ENCODE data around the gene RASD1. TPM values are rescaled to one million over a fixed set of nuclear protein-coding genes. Genes with fewer than 3 reads are reported as not detected.

Gene RASD1
- total RNA-seq, 1 experiment from 2014 or later: 0.30 TPM

DNA sequence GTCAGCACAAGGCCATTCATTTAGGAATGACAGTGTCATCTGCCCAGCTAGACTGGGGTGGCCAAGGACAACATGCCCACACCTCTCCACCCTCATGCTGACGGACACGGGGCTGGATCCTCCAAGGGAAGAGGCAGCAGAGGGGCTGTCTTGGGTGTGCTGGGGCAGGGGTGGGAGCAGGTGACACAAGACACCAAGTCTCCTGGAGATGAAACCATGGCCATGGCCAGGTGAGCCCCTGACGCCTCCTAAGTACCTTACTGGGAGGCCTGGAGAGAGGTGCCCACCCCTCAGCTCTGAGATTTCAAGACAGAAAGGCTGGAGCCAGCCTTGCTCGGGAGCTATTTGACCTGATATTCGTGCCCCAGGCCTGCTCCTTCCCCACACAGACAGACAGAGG lies 9.0 kb upstream of the RASD1 start:
- RAD21 ChIA-PET (ENCODE audit: low non-redundant PET in 1 of 2, low total read pairs in 2 of 2, uncharacterized antibody in 2 of 2, unreplicated experiment in 2 of 2): no interaction called here
- Histone ChIP-seq H3K4me2 (ENCODE audit: low read length) (no peak overlapping the region), H3K4me1 (ENCODE audit: control insufficient read depth in 1 of 2, insufficient read depth in 2 of 2, low read length in 2 of 2) (peaks cover 0 to 4% of the 10 kb centered on the region in 2 experiments; a peak in 2 of 4 replicates), H3K9ac (ENCODE audit: low read length) (no peak overlapping the region), H3K27me3 (ENCODE audit: insufficient read depth, low read length) (no peaks in the 10 kb centered on the region), H3K9me2 (ENCODE audit: insufficient read depth) (no peaks in the 10 kb centered on the region), H3K27ac (ENCODE audit: low read depth, low read length) (no peak overlapping the region), H3K79me2 (ENCODE audit: insufficient read depth, low read length) (no peaks in the 10 kb centered on the region), H4K20me1 (ENCODE audit: insufficient read depth) (no peaks in the 10 kb centered on the region), H3K9me3 (ENCODE audit: control insufficient read depth in 1 of 2, insufficient read depth in 1 of 2, low read depth in 1 of 2, low read length in 2 of 2) (no peaks in the 10 kb centered on the region), H3K36me3 (ENCODE audit: control insufficient read depth in 1 of 2, insufficient read depth in 2 of 2, low read length in 2 of 2) (no peaks in the 10 kb centered on the region), H3K4me3 (replicated peaks in 1 of 2; ENCODE audit: low read depth in 1 of 2, low read length in 2 of 2) (no peak overlapping the region), H2AFZ (ENCODE audit: low read depth, low read length, poor library complexity, severe bottlenecking) (no peak overlapping the region)
- POLR2A ChIA-PET: no interaction called here
- TF ChIP-seq POLR2A (IDR thresholded peaks at IDR 0.05; ENCODE audit: borderline replicate concordance, extremely low read depth, insufficient read depth, insufficient read length) (no peak), POLR2AphosphoS5 (IDR thresholded peaks at IDR 0.05; ENCODE audit: low read depth, low read length) (no peak), EZH2 (IDR thresholded peaks at IDR 0.05) (no peak), CBX3 (IDR thresholded peaks at IDR 0.05; ENCODE audit: low read depth) (no peak), JUND (IDR thresholded peaks at IDR 0.05) (no peak), ELF1 (IDR thresholded peaks at IDR 0.05; ENCODE audit: borderline replicate concordance, low read depth) (no peak), RAD21 (IDR thresholded peaks at IDR 0.05; ENCODE audit: low read depth) (no peak), SRF (IDR thresholded peaks at IDR 0.05; ENCODE audit: low read depth) (no peak)
- CTCF ChIA-PET: interaction anchor here (3.3 kb wide), 1 partner anchor 9 kb away, joined by 14 read pairs; the partner anchor contains the start of gene RASD1
- intact Hi-C loops (cut with micrococcal nuclease): no loop called here
- BruUV-seq (replicated peaks): no TSS peak
- ATAC-seq (no peak), DNase-seq (ENCODE audit: low read depth, low spot score) (no peak)

DNA sequence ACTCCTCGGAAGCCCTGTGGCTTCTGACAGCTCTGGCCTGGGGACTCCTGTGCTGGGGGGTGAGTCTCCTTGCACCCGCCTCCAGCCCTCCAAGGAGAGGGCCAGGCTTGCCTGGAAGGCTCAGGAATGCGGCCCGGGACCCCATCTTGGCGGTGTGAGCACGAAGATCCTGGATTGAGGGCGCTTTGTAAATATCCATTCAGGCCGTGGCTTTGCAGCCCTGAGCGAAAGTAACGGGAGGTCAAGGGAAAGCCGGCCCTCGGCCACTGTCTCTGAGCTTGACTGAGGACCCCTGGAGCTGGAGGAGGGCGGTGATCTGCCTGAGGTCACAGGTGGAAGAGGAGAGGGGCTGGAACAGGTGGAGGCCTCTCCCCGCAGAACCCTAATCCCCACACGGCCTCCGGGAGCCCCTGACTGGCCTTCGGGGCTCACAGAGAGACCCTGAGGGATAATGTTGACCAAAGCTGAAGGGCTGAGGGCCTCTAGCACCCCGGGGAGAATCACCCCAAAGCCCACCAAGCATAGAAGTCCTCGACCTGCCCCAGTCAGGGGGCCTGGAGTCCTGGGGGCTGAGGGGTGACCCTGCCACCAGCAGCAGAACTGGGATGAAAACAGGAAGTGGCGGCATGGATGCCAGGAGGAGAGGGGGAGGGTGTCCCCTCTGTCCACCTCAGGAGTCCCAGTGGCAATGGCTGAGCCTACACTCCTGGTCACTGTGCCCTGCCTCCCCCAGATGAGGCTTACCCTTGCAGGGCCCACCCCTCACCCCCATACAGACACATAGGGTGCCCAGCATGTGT lies 8.3 kb upstream of the RASD1 start:
- no peaks in the 10 kb centered on the region for H3K79me2 ChIP-seq (ENCODE audit: insufficient read depth, low read length)
- no peak overlapping the region for H2AFZ ChIP-seq (ENCODE audit: low read depth, low read length, poor library complexity, severe bottlenecking)
- H3K27ac ChIP-seq (ENCODE audit: low read depth, low read length): no peak overlapping the region
- DNase-seq (ENCODE audit: low read depth, low spot score): no peak
- intact Hi-C loops (cut with micrococcal nuclease): no loop called here
- no peak overlapping the region for H3K9ac ChIP-seq (ENCODE audit: low read length)
- H3K27me3 ChIP-seq (ENCODE audit: insufficient read depth, low read length): no peaks in the 10 kb centered on the region
- H3K9me3 ChIP-seq (ENCODE audit: control insufficient read depth in 1 of 2, insufficient read depth in 1 of 2, low read depth in 1 of 2, low read length in 2 of 2): no peaks in the 10 kb centered on the region
- no peak overlapping the region for H3K4me3 ChIP-seq (replicated peaks in 1 of 2; ENCODE audit: low read depth in 1 of 2, low read length in 2 of 2)
- no peaks in the 10 kb centered on the region for H3K9me2 ChIP-seq (ENCODE audit: insufficient read depth)
- BruUV-seq (replicated peaks): no TSS peak
- no peak for ATAC-seq
- H4K20me1 ChIP-seq (ENCODE audit: insufficient read depth): no peaks in the 10 kb centered on the region
- RAD21 ChIA-PET (ENCODE audit: low non-redundant PET in 1 of 2, low total read pairs in 2 of 2, uncharacterized antibody in 2 of 2, unreplicated experiment in 2 of 2): no interaction called here
- CTCF ChIA-PET: interaction anchor here (3.3 kb wide), 1 partner anchor 8 kb away, joined by 14 read pairs; the partner anchor contains the start of gene RASD1
- POLR2A ChIA-PET: no interaction called here
- H3K36me3 ChIP-seq (ENCODE audit: control insufficient read depth in 1 of 2, insufficient read depth in 2 of 2, low read length in 2 of 2): no peaks in the 10 kb centered on the region
- H3K4me2 ChIP-seq (ENCODE audit: low read length): no peak overlapping the region
- no peaks in the 10 kb centered on the region for H3K4me1 ChIP-seq (ENCODE audit: control insufficient read depth in 1 of 2, insufficient read depth in 2 of 2, low read length in 2 of 2)
- TF ChIP-seq YY1 (IDR thresholded peaks at IDR 0.05; ENCODE audit: extremely low read depth, insufficient replicate concordance, low read depth, low read length) (no peak), FOSL1 (IDR thresholded peaks at IDR 0.05; ENCODE audit: low read depth) (no peak), POLR2A (IDR thresholded peaks at IDR 0.05; ENCODE audit: borderline replicate concordance, extremely low read depth, insufficient read depth, insufficient read length) (no peak), EZH2 (IDR thresholded peaks at IDR 0.05) (no peak), EGR1 (IDR thresholded peaks at IDR 0.05; ENCODE audit: low read depth) (no peak), RAD21 (IDR thresholded peaks at IDR 0.05; ENCODE audit: low read depth) (no peak), ZFX (IDR thresholded peaks at IDR 0.05) (no peak), TCF7L2 (IDR thresholded peaks at IDR 0.05; ENCODE audit: borderline replicate concordance, extremely low read depth, insufficient read depth, insufficient read length) (no peak), CBX3 (IDR thresholded peaks at IDR 0.05; ENCODE audit: low read depth) (no peak), SIN3A (IDR thresholded peaks at IDR 0.05; ENCODE audit: low read depth) (no peak), CEBPB (IDR thresholded peaks at IDR 0.05; ENCODE audit: low read depth) (no peak), EZH2phosphoT487 (IDR thresholded peaks at IDR 0.05; ENCODE audit: borderline replicate concordance) (no peak), ZNF274 (IDR thresholded peaks at IDR 0.05; ENCODE audit: low read depth, low read length) (no peak)
- TF ChIP-seq, protein P1, sequence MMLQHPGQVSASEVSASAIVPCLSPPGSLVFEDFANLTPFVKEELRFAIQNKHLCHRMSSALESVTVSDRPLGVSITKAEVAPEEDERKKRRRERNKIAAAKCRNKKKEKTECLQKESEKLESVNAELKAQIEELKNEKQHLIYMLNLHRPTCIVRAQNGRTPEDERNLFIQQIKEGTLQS (IDR thresholded peaks at IDR 0.05): no peak
- TF ChIP-seq, protein P2, sequence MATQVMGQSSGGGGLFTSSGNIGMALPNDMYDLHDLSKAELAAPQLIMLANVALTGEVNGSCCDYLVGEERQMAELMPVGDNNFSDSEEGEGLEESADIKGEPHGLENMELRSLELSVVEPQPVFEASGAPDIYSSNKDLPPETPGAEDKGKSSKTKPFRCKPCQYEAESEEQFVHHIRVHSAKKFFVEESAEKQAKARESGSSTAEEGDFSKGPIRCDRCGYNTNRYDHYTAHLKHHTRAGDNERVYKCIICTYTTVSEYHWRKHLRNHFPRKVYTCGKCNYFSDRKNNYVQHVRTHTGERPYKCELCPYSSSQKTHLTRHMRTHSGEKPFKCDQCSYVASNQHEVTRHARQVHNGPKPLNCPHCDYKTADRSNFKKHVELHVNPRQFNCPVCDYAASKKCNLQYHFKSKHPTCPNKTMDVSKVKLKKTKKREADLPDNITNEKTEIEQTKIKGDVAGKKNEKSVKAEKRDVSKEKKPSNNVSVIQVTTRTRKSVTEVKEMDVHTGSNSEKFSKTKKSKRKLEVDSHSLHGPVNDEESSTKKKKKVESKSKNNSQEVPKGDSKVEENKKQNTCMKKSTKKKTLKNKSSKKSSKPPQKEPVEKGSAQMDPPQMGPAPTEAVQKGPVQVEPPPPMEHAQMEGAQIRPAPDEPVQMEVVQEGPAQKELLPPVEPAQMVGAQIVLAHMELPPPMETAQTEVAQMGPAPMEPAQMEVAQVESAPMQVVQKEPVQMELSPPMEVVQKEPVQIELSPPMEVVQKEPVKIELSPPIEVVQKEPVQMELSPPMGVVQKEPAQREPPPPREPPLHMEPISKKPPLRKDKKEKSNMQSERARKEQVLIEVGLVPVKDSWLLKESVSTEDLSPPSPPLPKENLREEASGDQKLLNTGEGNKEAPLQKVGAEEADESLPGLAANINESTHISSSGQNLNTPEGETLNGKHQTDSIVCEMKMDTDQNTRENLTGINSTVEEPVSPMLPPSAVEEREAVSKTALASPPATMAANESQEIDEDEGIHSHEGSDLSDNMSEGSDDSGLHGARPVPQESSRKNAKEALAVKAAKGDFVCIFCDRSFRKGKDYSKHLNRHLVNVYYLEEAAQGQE (IDR thresholded peaks at IDR 0.05; ENCODE audit: low read depth): no peak

Measured in HCT116 (cell line).